ENCODE results near the gene ATXN2. TPM values are rescaled to one million over a fixed set of nuclear protein-coding genes. Genes with fewer than 3 reads are reported as not detected.
A peak's percentile ranks its signal among the peaks of the same experiment; 100 is the strongest.
"Not testable (repeated sequence)": the region's sequence is repeated elsewhere in the genome, so short reads cannot be mapped to it uniquely, and the experiment has no call there.

Gene ATXN2
- total RNA-seq, 2 experiments from 2014 or later: 38.2 to 39.3 TPM

DNA sequence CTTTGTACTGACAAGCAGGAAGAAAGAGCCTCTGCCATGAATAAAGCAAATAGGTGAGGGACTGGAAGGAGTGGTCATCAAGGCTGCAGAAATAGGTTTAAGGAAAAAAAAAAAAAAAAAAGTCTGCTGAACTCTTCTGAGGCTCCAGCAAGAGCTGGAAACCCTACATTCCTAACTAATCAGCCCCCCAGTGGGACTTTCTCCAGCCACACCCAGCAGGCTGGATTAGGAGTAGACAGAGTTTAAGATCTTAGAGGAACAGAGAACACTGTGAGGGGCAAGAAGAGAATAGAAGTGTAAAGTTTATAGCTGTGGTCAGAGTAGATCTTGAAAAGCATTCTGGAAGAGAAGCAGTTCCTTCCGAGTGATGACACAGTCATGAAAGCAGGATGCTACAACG lies 66.4 kb downstream of the ATXN2 start:
- Mint-ChIP-seq H3K27ac (no peak overlapping the region), H3K27me3 (no peaks in the 10 kb centered on the region), H3K36me3 (peaks cover 3% of the 10 kb centered on the region), H3K4me1 (peaks cover 11% of the 10 kb centered on the region), H3K9me3 (ENCODE audit: low read depth) (no peaks in the 10 kb centered on the region), H3K4me3 (no peak overlapping the region)
- ATAC-seq (no peak), DNase-seq (no peak)
- CTCF ChIA-PET: interaction anchor here (7.4 kb wide), 1 partner anchor 136 kb away, joined by 80 read pairs; no protein-coding TSS in a partner anchor

DNA sequence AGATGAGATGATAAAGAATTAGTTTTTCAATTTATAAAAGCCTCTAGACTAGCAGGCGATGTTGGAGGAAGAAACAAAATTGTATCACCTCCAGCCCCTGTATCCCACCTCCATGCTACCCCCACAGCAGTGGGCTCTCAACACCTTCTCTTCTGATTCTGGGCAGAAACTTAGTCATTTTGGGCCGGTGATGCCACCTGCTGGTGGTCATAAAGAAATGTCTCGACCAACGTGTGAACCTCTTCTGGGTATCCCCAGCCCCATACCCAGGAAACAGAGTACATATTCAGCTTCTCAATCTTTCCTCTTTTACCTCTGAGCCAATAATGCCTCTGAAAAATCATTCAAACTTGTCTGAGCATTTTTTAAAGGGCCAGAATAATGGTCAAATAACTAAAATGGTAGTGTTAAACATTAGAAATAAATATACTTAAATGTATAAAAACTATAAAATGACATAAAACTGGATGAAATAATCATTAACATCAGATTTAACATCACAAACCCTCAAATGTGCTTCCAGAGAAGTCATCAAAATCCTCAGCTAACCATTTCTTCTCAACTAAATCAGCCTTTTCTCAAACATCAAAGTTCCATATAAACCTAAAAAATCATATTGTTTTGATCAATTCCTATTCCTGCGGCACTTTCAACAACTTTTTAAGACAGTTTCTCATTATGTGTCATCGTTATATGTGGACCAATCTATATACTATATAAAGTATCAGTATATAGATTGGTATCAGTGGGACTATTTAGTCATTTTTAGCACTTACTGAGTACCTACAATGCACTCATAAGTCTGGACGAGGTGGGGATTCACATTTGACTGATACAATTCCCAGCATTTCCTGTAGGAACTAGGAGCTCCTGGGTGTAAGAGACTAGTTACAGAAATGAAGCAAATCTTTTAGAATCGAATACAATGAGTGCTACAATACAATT lies 69.4 kb downstream of the ATXN2 start:
- peak; percentile 76 for DNase-seq
- H3K9me3 Mint-ChIP-seq (ENCODE audit: low read depth): no peaks in the 10 kb centered on the region
- CTCF ChIA-PET: interaction anchor here (0.6 to 7.4 kb wide), 19 partner anchors 11 to 286 kb away, joined by 3 to 80 read pairs (median 4); no protein-coding TSS in a partner anchor
- peaks cover 8% of the 10 kb centered on the region for H3K36me3 Mint-ChIP-seq
- H3K4me3 Mint-ChIP-seq: no peak overlapping the region
- no peak overlapping the region for H3K27ac Mint-ChIP-seq
- peaks cover 11% of the 10 kb centered on the region for H3K4me1 Mint-ChIP-seq
- no peaks in the 10 kb centered on the region for H3K27me3 Mint-ChIP-seq
- peak; percentile 76 for ATAC-seq

DNA sequence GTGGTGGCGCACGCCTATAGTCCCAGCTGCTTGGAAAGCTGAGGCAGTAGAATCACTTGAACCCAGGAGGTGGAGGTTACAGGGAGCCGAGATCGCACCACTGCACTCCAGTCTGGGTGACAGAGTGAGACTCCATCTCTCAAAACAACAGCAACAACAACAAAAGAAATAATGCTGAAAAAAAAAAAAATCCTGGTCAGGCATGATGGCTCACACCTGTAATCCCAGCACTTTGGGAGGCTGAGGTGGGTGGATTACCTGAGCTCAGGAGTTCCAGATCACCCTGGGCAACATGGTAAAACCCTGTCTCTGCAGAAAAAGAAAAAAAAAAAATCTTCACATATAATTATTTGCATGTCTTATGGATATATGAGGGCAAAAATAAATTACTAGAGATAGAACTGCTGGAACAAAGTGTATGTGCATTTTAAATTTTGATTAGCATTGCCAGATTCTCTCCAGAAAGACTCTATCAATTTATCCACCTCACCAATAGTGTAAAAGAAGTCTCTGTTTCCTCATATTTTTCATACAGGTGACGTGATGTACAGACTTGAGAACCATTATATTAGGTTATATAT lies 75.4 kb downstream of the ATXN2 start:
- no peaks in the 10 kb centered on the region for H3K4me1 Mint-ChIP-seq
- peaks cover 15% of the 10 kb centered on the region for H3K36me3 Mint-ChIP-seq
- no peaks in the 10 kb centered on the region for H3K9me3 Mint-ChIP-seq (ENCODE audit: low read depth)
- H3K27ac Mint-ChIP-seq: no peak overlapping the region
- ATAC-seq (no peak), DNase-seq (no peak)
- H3K4me3 Mint-ChIP-seq: no peak overlapping the region
- no peaks in the 10 kb centered on the region for H3K27me3 Mint-ChIP-seq
- CTCF ChIA-PET: interaction anchor here (1.3 kb wide), 1 partner anchor 127 kb away, joined by 7 read pairs; no protein-coding TSS in a partner anchor

DNA sequence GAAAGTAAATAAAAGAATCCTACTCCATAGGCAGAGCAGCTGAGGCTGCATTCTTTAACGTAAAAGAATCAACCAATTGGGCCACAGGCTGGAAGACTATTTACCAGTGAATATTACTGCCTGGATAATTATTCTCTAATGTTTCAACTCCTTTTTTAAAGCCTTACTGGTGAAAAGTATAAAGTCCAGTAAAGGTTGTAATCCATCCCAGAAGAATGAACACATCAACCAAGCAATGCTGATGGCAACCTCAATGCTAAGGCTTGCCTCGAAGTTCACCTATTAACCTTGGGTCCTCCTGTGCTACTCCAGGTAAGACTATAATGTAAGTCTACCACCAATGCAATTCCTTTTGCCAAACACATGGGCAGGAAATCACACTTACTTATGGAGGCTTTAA lies 77.3 kb downstream of the ATXN2 start:
- no peak for ATAC-seq
- Mint-ChIP-seq H3K36me3 (peaks cover 17% of the 10 kb centered on the region), H3K27me3 (no peaks in the 10 kb centered on the region), H3K4me1 (no peaks in the 10 kb centered on the region), H3K4me3 (no peak overlapping the region), H3K27ac (no peak overlapping the region), H3K9me3 (ENCODE audit: low read depth) (no peaks in the 10 kb centered on the region)
- CTCF ChIA-PET: interaction anchor here (1.4 to 1.6 kb wide), 2 partner anchors 118 to 125 kb away, joined by 3 to 5 read pairs; no protein-coding TSS in a partner anchor
- DNase-seq: no peak

DNA sequence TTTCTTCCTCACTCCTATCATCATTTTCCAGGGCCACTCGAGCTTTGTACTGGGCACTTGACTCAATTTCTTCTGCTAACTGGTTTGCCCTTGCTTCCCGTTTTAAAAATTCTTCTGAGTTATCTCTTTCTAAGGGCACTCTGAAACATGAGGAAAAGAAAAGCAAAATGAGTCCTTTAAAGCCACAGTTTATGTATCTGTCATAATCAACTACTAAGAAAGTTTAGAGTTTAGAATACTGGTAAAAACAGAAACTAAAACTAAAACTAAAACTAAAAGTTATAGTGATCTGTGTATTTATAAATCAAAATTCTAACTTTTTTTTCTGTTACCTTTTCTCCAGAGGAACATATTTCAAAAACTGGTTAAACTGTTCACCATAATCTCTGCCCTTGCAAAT lies 79.2 kb downstream of the ATXN2 start:
- ATAC-seq: peak; percentile 71
- no peaks in the 10 kb centered on the region for H3K9me3 Mint-ChIP-seq (ENCODE audit: low read depth)

DNA sequence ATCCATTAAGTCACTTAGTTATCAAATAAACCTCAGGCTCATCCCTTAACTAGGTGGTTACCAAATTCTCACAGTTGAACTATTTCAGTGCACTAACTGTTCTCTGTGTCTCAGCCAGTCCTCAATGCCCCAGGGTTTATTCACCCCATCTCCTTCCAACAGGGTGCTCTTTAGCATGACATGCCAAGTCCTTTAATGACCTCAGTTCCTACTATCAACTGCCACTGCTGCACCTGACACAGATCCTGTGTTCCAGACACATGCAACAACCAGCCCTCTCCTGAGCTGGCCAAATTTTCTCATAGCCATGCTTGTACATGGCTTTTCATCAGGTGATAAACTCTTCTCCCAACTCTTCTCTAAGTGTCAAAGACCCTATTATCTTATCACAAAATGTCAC lies 80.0 kb downstream of the ATXN2 start:
- no peak for ATAC-seq
- no peak overlapping the region for H3K27ac Mint-ChIP-seq

More for the DNA sequence above, 79.2 kb downstream of the ATXN2 start:
- no peak overlapping the region for H3K4me3 Mint-ChIP-seq
- H3K27ac Mint-ChIP-seq: no peak overlapping the region
- H3K36me3 Mint-ChIP-seq: peaks cover 10% of the 10 kb centered on the region
- no peak for DNase-seq
- H3K4me1 Mint-ChIP-seq: no peaks in the 10 kb centered on the region
- CTCF ChIA-PET: interaction anchor here (1.0 to 1.5 kb wide), 3 partner anchors 68 to 123 kb away, joined by 3 to 4 read pairs (median 4); no protein-coding TSS in a partner anchor
- no peaks in the 10 kb centered on the region for H3K27me3 Mint-ChIP-seq

DNA sequence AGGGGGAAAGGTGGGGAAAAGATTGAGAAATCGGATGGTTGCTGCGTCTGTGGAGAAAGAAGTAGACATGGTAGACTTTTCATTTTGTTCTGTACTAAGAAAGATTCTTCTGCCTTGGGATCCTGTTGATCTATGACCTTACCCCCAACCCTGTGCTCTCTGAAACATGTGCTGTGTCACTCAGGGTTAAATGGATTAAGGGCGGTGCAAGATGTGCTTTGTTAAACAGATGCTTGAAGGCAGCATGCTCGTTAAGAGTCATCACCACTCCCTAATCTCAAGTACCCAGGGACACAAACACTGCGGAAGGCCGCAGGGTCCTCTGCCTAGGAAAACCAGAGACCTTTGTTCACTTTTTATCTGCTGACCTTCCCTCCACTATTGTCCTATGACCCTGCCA lies 91.4 kb downstream of the ATXN2 start:
- CTCF ChIA-PET: interaction anchor here (1.3 to 3.5 kb wide), 2 partner anchors 56 to 111 kb away, joined by 4 to 15 read pairs; no protein-coding TSS in a partner anchor
- not testable (repeated sequence) for H3K4me3 Mint-ChIP-seq

More for the DNA sequence above, 80.0 kb downstream of the ATXN2 start:
- no peaks in the 10 kb centered on the region for H3K4me1 Mint-ChIP-seq
- H3K36me3 Mint-ChIP-seq: peaks cover 5% of the 10 kb centered on the region
- H3K27me3 Mint-ChIP-seq: no peaks in the 10 kb centered on the region
- no peaks in the 10 kb centered on the region for H3K9me3 Mint-ChIP-seq (ENCODE audit: low read depth)
- no peak overlapping the region for H3K4me3 Mint-ChIP-seq
- DNase-seq: no peak
- CTCF ChIA-PET: interaction anchor here (1.0 to 1.5 kb wide), 5 partner anchors 11 to 122 kb away, joined by 3 to 9 read pairs (median 4); no protein-coding TSS in a partner anchor

DNA sequence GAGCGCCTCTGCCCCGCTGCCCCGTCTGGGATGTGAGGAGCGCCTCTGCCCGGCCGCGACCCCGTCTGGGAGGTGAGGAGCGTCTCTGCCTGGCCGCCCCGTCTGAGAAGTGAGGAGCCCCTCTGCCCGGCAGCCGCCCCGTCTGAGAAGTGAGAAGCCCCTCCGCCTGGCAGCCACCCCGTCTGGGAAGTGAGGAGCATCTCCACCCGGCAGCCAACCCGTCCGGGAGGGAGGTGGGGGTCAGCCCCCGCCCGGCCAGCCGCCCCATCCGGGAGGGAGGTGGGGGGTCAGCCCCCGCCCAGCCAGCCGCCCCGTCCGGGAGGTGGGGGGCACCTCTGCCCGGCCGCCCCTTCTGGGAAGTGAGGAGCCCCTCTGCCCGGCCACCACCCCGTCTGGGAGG lies 91.9 kb downstream of the ATXN2 start:
- H3K4me3 Mint-ChIP-seq; H3K27ac Mint-ChIP-seq; CTCF ChIA-PET; H3K9me3 Mint-ChIP-seq (ENCODE audit: low read depth); H3K27me3 Mint-ChIP-seq; ATAC-seq; DNase-seq: not testable (repeated sequence)
- Mint-ChIP-seq H3K36me3 (peaks cover 39% of the 10 kb centered on the region), H3K4me1 (peaks cover 16% of the 10 kb centered on the region)

More for the DNA sequence above, 91.4 kb downstream of the ATXN2 start:
- DNase-seq; H3K9me3 Mint-ChIP-seq (ENCODE audit: low read depth); H3K27me3 Mint-ChIP-seq; H3K27ac Mint-ChIP-seq; ATAC-seq: not testable (repeated sequence)
- peaks cover 38% of the 10 kb centered on the region for H3K36me3 Mint-ChIP-seq
- peaks cover 16% of the 10 kb centered on the region for H3K4me1 Mint-ChIP-seq

DNA sequence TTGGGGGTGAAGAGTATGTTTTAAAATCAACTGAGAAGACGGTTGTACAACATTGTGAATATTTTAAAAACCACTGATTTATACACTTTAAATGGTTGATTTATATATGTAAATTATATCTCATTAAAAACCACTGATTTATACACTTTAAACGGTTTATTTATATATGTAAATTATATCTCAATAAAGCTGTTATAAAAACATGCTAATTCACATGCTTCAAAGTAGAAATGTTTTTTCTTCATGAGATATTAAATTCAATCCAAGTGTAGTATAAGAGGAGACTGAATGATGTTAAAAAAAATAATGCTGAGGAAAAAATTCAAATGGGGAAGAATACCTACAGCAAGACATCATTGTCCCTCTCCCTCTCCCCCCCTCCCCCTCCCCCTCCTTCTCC lies 92.9 kb downstream of the ATXN2 start:
- ATAC-seq (no peak), DNase-seq (no peak)
- peak overlapping the region; percentile 61 for H3K27ac Mint-ChIP-seq
- no peaks in the 10 kb centered on the region for H3K27me3 Mint-ChIP-seq
- peaks cover 37% of the 10 kb centered on the region for H3K36me3 Mint-ChIP-seq
- no peak overlapping the region for H3K4me3 Mint-ChIP-seq
- H3K9me3 Mint-ChIP-seq (ENCODE audit: low read depth): no peaks in the 10 kb centered on the region
- peaks cover 16% of the 10 kb centered on the region for H3K4me1 Mint-ChIP-seq
- CTCF ChIA-PET: interaction anchor here (0.7 to 1.5 kb wide), 5 partner anchors 13 to 110 kb away, joined by 3 to 4 read pairs (median 3); no protein-coding TSS in a partner anchor

DNA sequence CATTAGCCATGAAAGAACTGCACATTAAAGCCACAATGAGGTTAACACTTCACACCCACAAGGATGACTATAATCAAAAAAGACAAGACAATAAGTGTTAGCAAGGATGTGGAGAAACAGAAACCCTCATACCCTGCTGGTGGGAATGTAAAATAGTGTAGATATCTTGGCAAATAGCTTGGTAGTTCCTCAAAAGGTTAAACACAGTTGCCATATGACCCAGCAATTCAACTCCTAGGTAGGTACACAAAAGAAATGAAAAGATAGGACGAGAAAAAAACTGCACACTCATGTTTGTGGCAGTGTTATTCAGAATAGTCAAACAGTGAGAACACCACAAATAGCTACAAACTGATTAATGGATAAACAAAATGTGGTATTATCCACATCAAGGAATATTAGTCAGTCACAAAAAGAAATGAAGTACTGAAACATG lies 93.5 kb downstream of the ATXN2 start:
- ATAC-seq (peak; percentile 89), DNase-seq (peak; percentile 42)
- peak overlapping the region; percentile 61 for H3K27ac Mint-ChIP-seq

DNA sequence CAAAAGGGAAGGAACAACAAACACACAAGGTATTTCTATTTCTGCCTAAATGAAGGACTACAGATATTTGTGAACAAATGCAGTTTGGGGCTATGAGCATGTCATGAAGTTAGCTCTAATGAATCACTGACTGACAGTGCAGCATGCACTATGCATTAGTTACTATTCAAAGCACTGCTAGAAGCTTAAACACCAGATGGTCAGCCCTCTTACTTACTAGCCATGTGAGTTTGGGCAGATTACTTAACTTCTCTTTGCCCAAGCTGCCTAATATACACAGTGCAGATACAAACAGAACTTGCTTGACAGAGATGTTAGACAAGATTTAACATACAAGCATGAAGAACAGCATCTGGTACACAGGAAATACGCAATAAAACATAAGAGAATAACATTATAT lies 96.0 kb downstream of the ATXN2 start:
- CTCF ChIA-PET: interaction anchor here (1.1 to 1.4 kb wide), 2 partner anchors 10 to 106 kb away, joined by 3 to 7 read pairs; no protein-coding TSS in a partner anchor
- H3K9me3 Mint-ChIP-seq (ENCODE audit: low read depth): no peaks in the 10 kb centered on the region
- DNase-seq (no peak), ATAC-seq (no peak)
- H3K36me3 Mint-ChIP-seq: peaks cover 39% of the 10 kb centered on the region
- H3K4me1 Mint-ChIP-seq: peaks cover 16% of the 10 kb centered on the region
- no peak overlapping the region for H3K27ac Mint-ChIP-seq
- H3K4me3 Mint-ChIP-seq: no peak overlapping the region
- no peaks in the 10 kb centered on the region for H3K27me3 Mint-ChIP-seq

More for the DNA sequence above, 93.5 kb downstream of the ATXN2 start:
- CTCF ChIA-PET: interaction anchor here (0.7 to 1.5 kb wide), 5 partner anchors 14 to 109 kb away, joined by 3 to 4 read pairs (median 3); no protein-coding TSS in a partner anchor
- no peak overlapping the region for H3K4me3 Mint-ChIP-seq
- no peaks in the 10 kb centered on the region for H3K9me3 Mint-ChIP-seq (ENCODE audit: low read depth)
- H3K36me3 Mint-ChIP-seq: peaks cover 34% of the 10 kb centered on the region
- H3K4me1 Mint-ChIP-seq: peaks cover 16% of the 10 kb centered on the region
- no peaks in the 10 kb centered on the region for H3K27me3 Mint-ChIP-seq

DNA sequence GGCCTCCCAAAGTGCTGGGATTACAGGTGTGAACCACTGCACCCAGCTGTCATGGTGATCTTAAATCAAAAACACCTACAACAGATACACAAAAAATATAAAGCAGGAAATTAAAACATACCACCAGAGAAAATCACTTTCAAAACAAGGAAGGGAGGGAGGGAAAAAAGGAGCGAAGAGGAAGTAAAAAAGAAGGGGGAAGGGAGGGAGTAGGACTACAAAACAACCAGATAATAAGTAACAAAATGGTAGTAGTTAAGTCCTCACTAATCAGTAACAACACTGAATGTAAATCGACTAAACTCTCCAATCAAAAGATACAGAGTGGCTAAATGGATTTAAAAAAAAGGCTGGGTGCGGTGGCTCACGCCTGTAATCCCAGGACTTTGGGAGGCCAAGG lies 104.4 kb downstream of the ATXN2 start:
- Mint-ChIP-seq H3K27ac (no peak overlapping the region), H3K4me3 (no peak overlapping the region), H3K36me3 (peaks cover 32% of the 10 kb centered on the region), H3K9me3 (ENCODE audit: low read depth) (no peaks in the 10 kb centered on the region), H3K4me1 (no peaks in the 10 kb centered on the region), H3K27me3 (no peaks in the 10 kb centered on the region)
- CTCF ChIA-PET: interaction anchor here (0.9 to 1.1 kb wide), 2 partner anchors 94 to 98 kb away, joined by 3 read pairs; no protein-coding TSS in a partner anchor
- DNase-seq: no peak
- no peak for ATAC-seq

DNA sequence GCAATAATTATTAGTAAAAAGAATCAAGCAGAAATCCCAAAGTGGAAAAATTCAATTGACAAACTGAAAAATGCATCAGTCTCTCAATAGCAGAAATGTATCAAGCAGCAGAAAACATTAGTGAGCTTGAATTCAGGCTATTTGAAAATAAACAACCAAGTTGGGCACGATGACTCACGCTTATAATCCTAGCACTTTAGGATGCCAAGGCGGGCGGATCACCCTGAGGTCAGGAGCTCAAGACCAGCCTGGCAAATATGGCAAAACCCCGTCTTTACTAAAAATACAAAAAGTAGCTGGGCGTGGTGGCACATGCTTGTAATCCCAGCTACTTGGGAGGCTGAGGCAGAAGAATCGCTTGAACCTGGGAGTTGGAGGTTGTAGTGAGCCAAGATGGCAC lies 106.1 kb downstream of the ATXN2 start:
- not testable (repeated sequence) for DNase-seq; H3K9me3 Mint-ChIP-seq (ENCODE audit: low read depth); H3K4me3 Mint-ChIP-seq; ATAC-seq; H3K4me1 Mint-ChIP-seq; H3K27ac Mint-ChIP-seq; H3K27me3 Mint-ChIP-seq
- CTCF ChIA-PET: interaction anchor here (1.1 to 1.6 kb wide), 3 partner anchors 10 to 96 kb away, joined by 3 to 7 read pairs (median 4); no protein-coding TSS in a partner anchor
- H3K36me3 Mint-ChIP-seq: peaks cover 27% of the 10 kb centered on the region
